Astrocyte of the cerebellum (primary cell): ENCODE measurements around the gene P2RX1.
A peak's percentile ranks its signal among the peaks of the same experiment; 100 is the strongest.

Experiments
- DNase-seq: peaks from one replicate; pipeline ENCODE4 v3.0.0-alpha.2; 2011; ENCODE audit warnings: low read depth
- H3K4me3 ChIP-seq: 2 replicates; pipeline ENCODE4 v1.5.1; 2011; ENCODE audit warnings: mild to moderate bottlenecking, low read depth, low read length, moderate library complexity
- CTCF ChIP-seq: IDR thresholded peaks from 2 replicates; pipeline ENCODE4 v1.5.1; 2012; ENCODE audit warnings: low read length, low read depth, moderate library complexity, mild to moderate bottlenecking; ENCODE audit errors: missing control alignments
- in situ Hi-C: cut with HindIII; loops from 2 replicates; pipeline ENCODE4 v1.10.0; 2017; ENCODE audit warnings: low sequenced_read_pairs

Gene P2RX1

GRCh38 chr17:3935825-3936355 lies 19.6 kb upstream of the P2RX1 start:
- H3K4me3 ChIP-seq = no peak overlapping the region
- no peak for TF ChIP-seq CTCF
- in situ Hi-C loops = no loop called here
- no peak for DNase-seq

GRCh38 chr17:3935140-3935542 lies 18.9 kb upstream of the P2RX1 start:
- DNase-seq = peak; percentile 59

DNA sequence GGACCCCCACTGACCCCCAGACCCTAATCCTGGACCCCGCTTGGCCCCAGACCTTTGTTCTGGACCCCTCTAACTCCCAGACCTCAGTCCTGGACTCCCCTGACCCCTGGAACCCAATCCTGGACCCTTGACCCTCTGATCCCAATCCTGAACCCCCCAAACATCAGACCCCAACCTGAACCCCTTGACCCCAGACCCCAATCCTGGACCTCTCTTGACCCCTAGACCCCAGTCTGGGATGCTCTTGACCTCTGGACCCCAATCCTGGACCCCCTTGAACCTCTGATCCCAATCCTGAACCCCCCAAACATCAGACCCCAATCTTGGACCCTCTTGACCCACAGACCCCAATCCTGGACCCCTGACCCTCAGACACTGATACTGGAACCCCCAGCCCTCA lies 13.5 kb upstream of the P2RX1 start:
- in situ Hi-C loops = no loop called here
- DNase-seq = no peak
- H3K4me3 ChIP-seq = no peak overlapping the region
- no peak for TF ChIP-seq CTCF

More at GRCh38 chr17:3935140-3935542, 18.9 kb upstream of the P2RX1 start:
- in situ Hi-C loops = no loop called here
- no peak overlapping the region for H3K4me3 ChIP-seq
- peak; percentile 80 for TF ChIP-seq CTCF

DNA sequence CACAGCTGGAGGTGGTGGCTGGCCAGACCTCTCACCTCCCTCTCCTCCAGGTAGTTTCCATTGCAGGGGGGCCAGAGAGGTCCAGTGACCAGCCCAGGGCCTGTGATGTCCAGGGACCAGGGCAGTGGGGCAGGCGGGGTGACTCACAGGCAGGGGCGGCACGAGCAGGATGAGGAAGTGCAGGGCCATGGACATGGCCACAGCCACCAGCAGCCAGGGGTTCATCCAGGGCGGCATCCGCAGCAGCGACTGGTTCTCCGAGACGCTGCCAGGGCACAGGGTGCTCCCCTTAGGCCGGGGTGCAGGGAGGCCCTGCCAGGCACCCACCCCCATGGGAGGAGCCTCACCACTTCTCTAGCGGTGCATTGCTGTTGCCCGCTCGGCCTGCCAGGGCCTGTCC lies 12.9 kb upstream of the P2RX1 start:
- no peak overlapping the region for H3K4me3 ChIP-seq
- no peak for TF ChIP-seq CTCF
- no peak for DNase-seq
- in situ Hi-C loops = no loop called here

GRCh38 chr17:3928406-3928805 lies 12.1 kb upstream of the P2RX1 start:
- TF ChIP-seq CTCF = no peak
- no peak overlapping the region for H3K4me3 ChIP-seq
- in situ Hi-C loops = no loop called here
- DNase-seq = no peak

DNA sequence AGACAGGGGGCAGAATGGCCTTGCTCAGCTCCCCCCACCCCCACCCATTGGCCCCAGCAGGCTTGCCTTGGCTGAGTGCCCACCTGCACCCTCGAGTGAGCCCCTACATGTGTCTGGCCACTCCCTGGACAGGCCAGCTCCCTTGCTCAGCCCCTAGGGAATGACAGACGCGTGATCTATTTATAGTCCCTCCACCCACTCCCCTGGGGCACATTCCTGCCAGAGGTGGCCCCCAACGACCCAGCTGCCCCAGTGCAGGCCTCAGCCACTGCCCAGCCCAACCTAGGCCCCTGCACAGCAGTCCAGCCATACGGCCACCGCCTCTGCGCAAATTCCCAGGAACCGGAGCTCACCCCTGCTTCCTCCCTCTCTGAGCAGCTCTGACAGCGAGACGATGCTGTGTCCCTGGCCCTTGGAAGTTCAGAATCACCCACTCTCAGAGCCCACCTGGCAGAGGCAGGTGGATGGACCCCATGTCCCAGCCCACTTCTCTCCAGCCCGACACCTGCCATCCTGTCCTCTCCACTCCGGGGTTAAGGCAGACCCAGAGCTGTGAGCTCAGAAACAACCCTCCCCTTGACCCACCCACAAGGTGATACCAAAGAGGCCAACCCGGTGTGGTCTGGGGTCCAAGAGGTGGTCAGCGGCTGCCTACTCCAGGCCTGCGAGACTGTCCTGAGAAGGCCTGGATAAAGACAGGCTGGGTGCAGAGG lies 11.5 kb upstream of the P2RX1 start:
- H3K4me3 ChIP-seq = no peak overlapping the region
- in situ Hi-C loops = no loop called here
- DNase-seq = no peak
- no peak for TF ChIP-seq CTCF
